SK-N-SH treated with all-trans-retinoic acid at 6 μM for 48 hours (cell line): ENCODE measurements around the gene OSGEP.

Source experiments
- ATAC-seq: fragments of 200-7000 bp; cut with Tn5 transposase; 3 replicates; pipeline ENCODE4 v1.9.1; 2020; ENCODE audit warnings: mild to moderate bottlenecking, moderate library complexity
- ARNTL ChIP-seq: fragments of 450-650 bp; formaldehyde crosslinking; IDR thresholded peaks from 2 replicates; pipeline ENCODE4 v1.5.0; 2020; ENCODE audit warnings: low read depth, mild to moderate bottlenecking, moderate library complexity, borderline replicate concordance
- BACH2 ChIP-seq: fragments of 250-450 bp; sonication (Bioruptor Pico); IDR thresholded peaks from 2 replicates; pipeline ENCODE4 v1.9.0; 2021; ENCODE audit warnings: mild to moderate bottlenecking, borderline replicate concordance
- CREB5 ChIP-seq: fragments of 250-450 bp; sonication (Bioruptor Pico); IDR thresholded peaks from 2 replicates; pipeline ENCODE4 v1.5.1; 2020; ENCODE audit warnings: low read depth, mild to moderate bottlenecking, moderate library complexity
- CSDC2 ChIP-seq: fragments of 250-450 bp; sonication (Bioruptor Pico); IDR thresholded peaks from 2 replicates; pipeline ENCODE4 v1.5.0; 2020; ENCODE audit warnings: mild to moderate bottlenecking, moderate library complexity
- CSRNP3 ChIP-seq: fragments of 250-450 bp; sonication (Bioruptor Pico); IDR thresholded peaks from 2 replicates; pipeline ENCODE4 v1.5.1; 2021; ENCODE audit warnings: mild to moderate bottlenecking, moderate library complexity
- GLIS3 ChIP-seq: fragments of 250-450 bp; sonication (Bioruptor Pico); IDR thresholded peaks from 2 replicates; pipeline ENCODE4 v1.5.0; 2020; ENCODE audit warnings: mild to moderate bottlenecking, moderate library complexity
- ISL1 ChIP-seq: fragments of 250-450 bp; sonication (Bioruptor Pico); IDR thresholded peaks from 2 replicates; pipeline ENCODE4 v2.1.2; 2022; ENCODE audit warnings: mild to moderate bottlenecking, moderate library complexity
- OSR1 ChIP-seq: fragments of 250-450 bp; sonication (Bioruptor Pico); IDR thresholded peaks from 2 replicates; pipeline ENCODE4 v1.8.0; 2022; ENCODE audit warnings: moderate library complexity, mild to moderate bottlenecking, inconsistent platforms
- PPARA ChIP-seq: fragments of 250-450 bp; sonication (Bioruptor Pico); IDR thresholded peaks from 2 replicates; pipeline ENCODE4 v1.5.0; 2020; ENCODE audit warnings: mild to moderate bottlenecking, borderline replicate concordance
- RARB ChIP-seq: fragments of 250-450 bp; sonication (Bioruptor Pico); IDR thresholded peaks from 2 replicates; pipeline ENCODE4 v1.8.0; 2021; ENCODE audit warnings: mild to moderate bottlenecking, moderate library complexity
- SNAI2 ChIP-seq: fragments of 250-450 bp; sonication (Bioruptor Pico); IDR thresholded peaks from 2 replicates; pipeline ENCODE4 v1.5.0; 2020; ENCODE audit warnings: mild to moderate bottlenecking, moderate library complexity
- TCF4 ChIP-seq: fragments of 250-450 bp; sonication (Bioruptor Pico); IDR thresholded peaks from 2 replicates; pipeline ENCODE4 v1.8.0; 2021; ENCODE audit warnings: mild to moderate bottlenecking, moderate library complexity, borderline replicate concordance
- ZC3H10 ChIP-seq: fragments of 250-450 bp; sonication (Bioruptor Pico); IDR thresholded peaks from 2 replicates; pipeline ENCODE4 v1.5.1; 2021; ENCODE audit warnings: mild to moderate bottlenecking, moderate library complexity
- ZFP3 ChIP-seq: fragments of 250-450 bp; sonication (Bioruptor Pico); IDR thresholded peaks from 2 replicates; pipeline ENCODE4 v1.5.0; 2020; ENCODE audit warnings: mild to moderate bottlenecking, moderate library complexity
- ZFP30 ChIP-seq: fragments of 450-650 bp; formaldehyde crosslinking; IDR thresholded peaks from 2 replicates; pipeline ENCODE4 v1.5.0; 2022; ENCODE audit warnings: mild to moderate bottlenecking, moderate library complexity
- ZNF565 ChIP-seq: fragments of 450-650 bp; formaldehyde crosslinking; conservative IDR thresholded peaks from 2 replicates; pipeline ENCODE4 v1.5.0; 2020; ENCODE audit warnings: low read depth, mild to moderate bottlenecking, moderate library complexity
- ZNF70 ChIP-seq: fragments of 450-650 bp; formaldehyde crosslinking; IDR thresholded peaks from 2 replicates; pipeline ENCODE4 v1.5.0; 2020; ENCODE audit warnings: mild to moderate bottlenecking, moderate library complexity
- ZNF8 ChIP-seq: fragments of 450-650 bp; formaldehyde crosslinking; IDR thresholded peaks from 2 replicates; pipeline ENCODE4 v1.5.0; 2020; ENCODE audit warnings: mild to moderate bottlenecking, moderate library complexity
- TF ChIP-seq, protein P1 (sequence below): fragments of 250-450 bp; sonication (Bioruptor Pico); IDR thresholded peaks from 2 replicates; pipeline ENCODE4 v1.8.0; 2020; ENCODE audit warnings: mild to moderate bottlenecking, moderate library complexity, borderline replicate concordance
- TF ChIP-seq, protein P2 (sequence below): fragments of 250-450 bp; sonication (Bioruptor Pico); IDR thresholded peaks from 2 replicates; pipeline ENCODE4 v1.8.0; 2021; ENCODE audit warnings: low read depth, mild to moderate bottlenecking, moderate library complexity, borderline replicate concordance
- TF ChIP-seq, protein P3 (sequence below): fragments of 250-450 bp; sonication (Bioruptor Pico); IDR thresholded peaks from 2 replicates; pipeline ENCODE4 v1.5.0; 2020; ENCODE audit warnings: mild to moderate bottlenecking, moderate library complexity

The OSGEP gene

DNA sequence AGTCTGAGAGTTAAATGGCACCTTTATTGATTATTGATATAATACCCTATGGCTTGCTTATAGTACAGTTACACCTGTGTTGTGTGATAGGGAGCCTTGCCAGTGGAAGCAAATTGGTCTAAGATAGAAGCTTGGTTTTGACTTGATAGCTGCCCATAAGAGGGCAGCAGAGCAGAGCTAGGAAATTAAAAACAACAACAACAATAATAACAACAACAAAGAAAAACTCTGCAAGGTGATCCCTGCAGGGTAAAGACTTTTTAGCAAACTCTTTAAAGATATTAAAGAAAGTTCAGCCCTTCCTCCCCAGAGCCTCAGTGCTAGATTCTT lies 32.7 kb upstream of the OSGEP start:
- TF ChIP-seq RARB (CRISPR knock-in tag), result no peak
- TF ChIP-seq CSDC2, result no peak
- TF ChIP-seq, protein P1, sequence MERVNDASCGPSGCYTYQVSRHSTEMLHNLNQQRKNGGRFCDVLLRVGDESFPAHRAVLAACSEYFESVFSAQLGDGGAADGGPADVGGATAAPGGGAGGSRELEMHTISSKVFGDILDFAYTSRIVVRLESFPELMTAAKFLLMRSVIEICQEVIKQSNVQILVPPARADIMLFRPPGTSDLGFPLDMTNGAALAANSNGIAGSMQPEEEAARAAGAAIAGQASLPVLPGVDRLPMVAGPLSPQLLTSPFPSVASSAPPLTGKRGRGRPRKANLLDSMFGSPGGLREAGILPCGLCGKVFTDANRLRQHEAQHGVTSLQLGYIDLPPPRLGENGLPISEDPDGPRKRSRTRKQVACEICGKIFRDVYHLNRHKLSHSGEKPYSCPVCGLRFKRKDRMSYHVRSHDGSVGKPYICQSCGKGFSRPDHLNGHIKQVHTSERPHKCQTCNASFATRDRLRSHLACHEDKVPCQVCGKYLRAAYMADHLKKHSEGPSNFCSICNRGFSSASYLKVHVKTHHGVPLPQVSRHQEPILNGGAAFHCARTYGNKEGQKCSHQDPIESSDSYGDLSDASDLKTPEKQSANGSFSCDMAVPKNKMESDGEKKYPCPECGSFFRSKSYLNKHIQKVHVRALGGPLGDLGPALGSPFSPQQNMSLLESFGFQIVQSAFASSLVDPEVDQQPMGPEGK, result no peak
- no peak for TF ChIP-seq ZNF565 (CRISPR knock-in tag)
- TF ChIP-seq GLIS3 (CRISPR knock-in tag), result no peak
- TF ChIP-seq ARNTL (CRISPR knock-in tag), result no peak
- TF ChIP-seq BACH2 (CRISPR knock-in tag), result no peak
- no peak for ATAC-seq

DNA sequence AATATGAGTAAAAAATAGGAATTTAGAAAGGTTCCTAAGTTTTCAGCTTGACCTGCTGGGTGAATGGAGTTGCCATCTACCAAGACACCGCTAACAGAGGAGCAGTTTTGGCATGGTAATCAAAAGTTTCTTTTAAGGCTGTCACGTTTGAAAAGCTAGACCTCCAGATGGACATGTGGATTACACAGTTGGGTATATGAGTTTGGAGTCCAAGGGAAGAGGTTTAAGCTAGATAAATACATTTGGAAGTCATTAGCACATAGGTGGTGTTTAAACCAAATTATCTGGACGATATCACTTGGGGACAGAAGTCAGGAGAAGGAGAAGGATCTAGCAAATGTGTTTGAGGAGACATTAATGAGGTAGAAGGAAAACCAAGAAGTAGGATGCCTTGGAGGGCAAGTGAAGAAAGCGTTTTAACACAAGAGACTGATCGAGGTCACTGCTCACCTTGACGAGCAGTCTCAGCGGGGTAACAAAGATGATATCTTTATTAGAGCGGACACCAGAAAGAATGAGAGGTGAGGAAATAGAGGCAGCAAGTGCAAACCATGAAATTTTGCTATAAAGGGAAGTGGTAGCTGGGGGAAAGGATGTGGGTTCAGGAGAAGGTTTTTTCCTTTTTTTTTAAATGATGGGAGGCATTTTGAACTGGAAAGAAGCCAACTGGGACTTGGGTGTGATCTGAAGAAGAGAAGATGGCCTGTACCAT lies 32.2 kb upstream of the OSGEP start:
- no peak for TF ChIP-seq GLIS3 (CRISPR knock-in tag)
- TF ChIP-seq, all 23 proteins: peak for 0
- no peak for ATAC-seq

- TF ChIP-seq, protein P2, sequence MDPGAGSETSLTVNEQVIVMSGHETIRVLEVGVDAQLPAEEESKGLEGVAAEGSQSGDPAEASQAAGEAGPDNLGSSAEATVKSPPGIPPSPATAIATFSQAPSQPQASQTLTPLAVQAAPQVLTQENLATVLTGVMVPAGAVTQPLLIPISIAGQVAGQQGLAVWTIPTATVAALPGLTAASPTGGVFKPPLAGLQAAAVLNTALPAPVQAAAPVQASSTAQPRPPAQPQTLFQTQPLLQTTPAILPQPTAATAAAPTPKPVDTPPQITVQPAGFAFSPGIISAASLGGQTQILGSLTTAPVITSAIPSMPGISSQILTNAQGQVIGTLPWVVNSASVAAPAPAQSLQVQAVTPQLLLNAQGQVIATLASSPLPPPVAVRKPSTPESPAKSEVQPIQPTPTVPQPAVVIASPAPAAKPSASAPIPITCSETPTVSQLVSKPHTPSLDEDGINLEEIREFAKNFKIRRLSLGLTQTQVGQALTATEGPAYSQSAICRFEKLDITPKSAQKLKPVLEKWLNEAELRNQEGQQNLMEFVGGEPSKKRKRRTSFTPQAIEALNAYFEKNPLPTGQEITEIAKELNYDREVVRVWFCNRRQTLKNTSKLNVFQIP (CRISPR knock-in tag), result no peak
- TF ChIP-seq PPARA (CRISPR knock-in tag), result no peak
- TF ChIP-seq, all 23 proteins: peak for 0
- no peak for ATAC-seq
These were observed 31.3 kb upstream of the OSGEP start for GRCh38 chr14:20485900-20486299.

- no peak for ATAC-seq
- TF ChIP-seq ZNF8 (CRISPR knock-in tag) (no peak), OSR1 (CRISPR knock-in tag) (no peak), CREB5 (no peak), ZC3H10 (CRISPR knock-in tag) (no peak), CSRNP3 (no peak), BACH2 (CRISPR knock-in tag) (no peak), RARB (CRISPR knock-in tag) (no peak), PPARA (CRISPR knock-in tag) (no peak), GLIS3 (CRISPR knock-in tag) (no peak), ZFP3 (CRISPR knock-in tag) (no peak), ZFP30 (CRISPR knock-in tag) (no peak), SNAI2 (CRISPR knock-in tag) (no peak), CSDC2 (no peak), ISL1 (CRISPR knock-in tag) (no peak), TCF4 (CRISPR knock-in tag) (no peak), ZNF70 (no peak), ZNF565 (CRISPR knock-in tag) (no peak)
- TF ChIP-seq, protein P3, sequence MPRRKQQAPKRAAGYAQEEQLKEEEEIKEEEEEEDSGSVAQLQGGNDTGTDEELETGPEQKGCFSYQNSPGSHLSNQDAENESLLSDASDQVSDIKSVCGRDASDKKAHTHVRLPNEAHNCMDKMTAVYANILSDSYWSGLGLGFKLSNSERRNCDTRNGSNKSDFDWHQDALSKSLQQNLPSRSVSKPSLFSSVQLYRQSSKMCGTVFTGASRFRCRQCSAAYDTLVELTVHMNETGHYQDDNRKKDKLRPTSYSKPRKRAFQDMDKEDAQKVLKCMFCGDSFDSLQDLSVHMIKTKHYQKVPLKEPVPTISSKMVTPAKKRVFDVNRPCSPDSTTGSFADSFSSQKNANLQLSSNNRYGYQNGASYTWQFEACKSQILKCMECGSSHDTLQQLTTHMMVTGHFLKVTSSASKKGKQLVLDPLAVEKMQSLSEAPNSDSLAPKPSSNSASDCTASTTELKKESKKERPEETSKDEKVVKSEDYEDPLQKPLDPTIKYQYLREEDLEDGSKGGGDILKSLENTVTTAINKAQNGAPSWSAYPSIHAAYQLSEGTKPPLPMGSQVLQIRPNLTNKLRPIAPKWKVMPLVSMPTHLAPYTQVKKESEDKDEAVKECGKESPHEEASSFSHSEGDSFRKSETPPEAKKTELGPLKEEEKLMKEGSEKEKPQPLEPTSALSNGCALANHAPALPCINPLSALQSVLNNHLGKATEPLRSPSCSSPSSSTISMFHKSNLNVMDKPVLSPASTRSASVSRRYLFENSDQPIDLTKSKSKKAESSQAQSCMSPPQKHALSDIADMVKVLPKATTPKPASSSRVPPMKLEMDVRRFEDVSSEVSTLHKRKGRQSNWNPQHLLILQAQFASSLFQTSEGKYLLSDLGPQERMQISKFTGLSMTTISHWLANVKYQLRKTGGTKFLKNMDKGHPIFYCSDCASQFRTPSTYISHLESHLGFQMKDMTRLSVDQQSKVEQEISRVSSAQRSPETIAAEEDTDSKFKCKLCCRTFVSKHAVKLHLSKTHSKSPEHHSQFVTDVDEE (CRISPR knock-in tag), result no peak
- TF ChIP-seq, all 23 proteins: peak for 0
These were observed 27.8 kb upstream of the OSGEP start for GRCh38 chr14:20482382-20482781.
